Small intestine (tissue), 7 donors: ENCODE data around the gene CYP2U1. TPM values are rescaled to one million over a fixed set of nuclear protein-coding genes. Genes with fewer than 3 reads are reported as not detected.
"Not testable (repeated sequence)": the region's sequence is repeated elsewhere in the genome, so short reads cannot be mapped to it uniquely, and the experiment has no call there.

Experiments
- DNase-seq, 2 donors: peaks; one replicate each; pipeline versions ENCODE4 v3.0.0 to v3.0.0-alpha.2; 2013
- FAIRE-seq: peaks from 2 replicates; lab custom pipeline; 2012; peaks lifted over from hg19 to GRCh38; lab: Jason Lieb, UNC
- H3K27ac ChIP-seq, 3 donors: one replicate each; pipeline ENCODE4 v1.5.1; 2013; ENCODE audit warnings: low read length in 2 of 3, mild to moderate bottlenecking in 2 of 3, control low read depth in 1 of 3, inconsistent platforms in 1 of 3, low read depth in 1 of 3, moderate library complexity in 1 of 3
- H3K27me3 ChIP-seq, 3 donors: one replicate each; pipeline ENCODE4 v1.6.1; 2013; ENCODE audit warnings: low read length in 3 of 3, inconsistent platforms in 1 of 3; ENCODE audit not compliant: control insufficient read depth in 3 of 3, insufficient read depth in 3 of 3
- H3K36me3 ChIP-seq, 3 donors: one replicate each; pipeline ENCODE4 v1.6.1; 2013; ENCODE audit warnings: low read length in 3 of 3, inconsistent platforms in 1 of 3, low read depth in 1 of 3, mild to moderate bottlenecking in 1 of 3, moderate library complexity in 1 of 3; ENCODE audit not compliant: control insufficient read depth in 3 of 3, insufficient read depth in 2 of 3
- H3K4me1 ChIP-seq, 3 donors: one replicate each; pipeline ENCODE4 v1.6.1; 2013; ENCODE audit warnings: low read length in 2 of 3, inconsistent platforms in 1 of 3, low read depth in 1 of 3, mild to moderate bottlenecking in 1 of 3, moderate library complexity in 1 of 3; ENCODE audit not compliant: control insufficient read depth in 3 of 3, insufficient read depth in 2 of 3
- H3K4me3 ChIP-seq, 3 donors: one replicate each; pipeline ENCODE4 v1.5.1; 2013; ENCODE audit warnings: low read length in 3 of 3, control low read depth in 1 of 3, inconsistent platforms in 1 of 3, low read depth in 1 of 3, mild to moderate bottlenecking in 1 of 3, moderate library complexity in 1 of 3
- H3K9me3 ChIP-seq, 2 donors: one replicate each; pipeline ENCODE4 v1.6.1; 2013; ENCODE audit warnings: low read depth in 1 of 2, low read length in 1 of 2; ENCODE audit not compliant: control insufficient read depth in 2 of 2, insufficient read depth in 1 of 2
- WGBS, 3 donors: extraction: QIAGEN DNeasy Blood & Tissue Kit; methylation state at CpG; one replicate each; pipeline ENCODE4 v1.1.7; 2013; 5-methylcytosine and 5-hydroxymethylcytosine counted together
- polyA plus RNA-seq, 4 donors: library from polyadenylated mRNA; stranded (reverse) in 3 of 4; unstranded in 1 of 4; fragments of 200-250 nt in 3 of 4; fragments of 120-200 nt in 1 of 4; gene quantifications; one replicate each; pipeline versions ENCODE4 v1.2.1 to v1.2.3, GENCODE V29; 2013
- donor health status: healthy with polysubstance abuse.
- donor health status: control.
- donor health status: control.
- donor health status: Bipolar disorder and iron deficiency.
- donor health status: healthy.

CYP2U1 gene
- polyA plus RNA-seq, 4 donors: 0.45 to 16.1 (median 1.8) TPM

DNA sequence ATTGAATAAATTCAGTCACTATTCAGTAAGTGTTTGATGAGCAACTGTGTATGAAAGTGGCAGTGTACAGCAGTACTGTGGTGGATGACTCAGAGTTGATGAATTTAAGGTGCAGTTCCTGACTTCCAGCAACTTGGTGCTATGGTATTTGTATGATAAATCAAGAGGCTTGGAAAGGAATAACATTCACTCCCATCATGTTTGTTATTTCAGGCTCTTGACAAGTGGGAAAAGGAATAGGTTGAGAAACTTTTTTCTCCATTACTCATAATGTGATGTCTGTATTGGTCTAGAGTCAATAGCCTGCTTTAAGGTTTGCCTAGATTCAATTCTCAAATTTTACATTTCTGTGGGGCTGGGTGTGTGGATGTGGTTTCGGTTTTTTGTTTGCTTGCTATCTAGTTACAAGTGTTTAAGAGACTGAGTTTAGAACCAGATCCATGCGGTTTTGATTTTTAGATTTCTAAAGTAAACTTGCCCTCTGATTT is 35.1 kb upstream of the CYP2U1 start:
- 59 to 81% (median 63%) methylated on average over 2 of the region's 2 CpGs for WGBS, 3 donors
- FAIRE-seq: no peak

GRCh38 chr4:107896646-107897045 is 34.7 kb upstream of the CYP2U1 start:
- no peak overlapping the region for H3K27ac ChIP-seq
- FAIRE-seq (no peak), DNase-seq (no peak)
- no peaks in the 10 kb centered on the region for H3K4me1 ChIP-seq
- no peak overlapping the region for H3K4me3 ChIP-seq
- no peaks in the 10 kb centered on the region for H3K9me3 ChIP-seq
- H3K36me3 ChIP-seq: peaks cover 0 to 2% (median 0%) of the 10 kb centered on the region in 3 donors
- 48 to 77% (median 64%) methylated on average over 1 of the region's 1 CpG for WGBS, 3 donors
- no peaks in the 10 kb centered on the region for H3K27me3 ChIP-seq

More for the DNA sequence above, 35.1 kb upstream of the CYP2U1 start:
- H3K4me3 ChIP-seq: no peak overlapping the region
- DNase-seq: peak in 1 of 2 donors; percentile 24
- H3K27me3 ChIP-seq: no peaks in the 10 kb centered on the region
- H3K27ac ChIP-seq: no peak overlapping the region
- no peaks in the 10 kb centered on the region for H3K4me1 ChIP-seq
- no peaks in the 10 kb centered on the region for H3K9me3 ChIP-seq
- peaks cover 0 to 2% (median 0%) of the 10 kb centered on the region in 3 donors for H3K36me3 ChIP-seq

DNA sequence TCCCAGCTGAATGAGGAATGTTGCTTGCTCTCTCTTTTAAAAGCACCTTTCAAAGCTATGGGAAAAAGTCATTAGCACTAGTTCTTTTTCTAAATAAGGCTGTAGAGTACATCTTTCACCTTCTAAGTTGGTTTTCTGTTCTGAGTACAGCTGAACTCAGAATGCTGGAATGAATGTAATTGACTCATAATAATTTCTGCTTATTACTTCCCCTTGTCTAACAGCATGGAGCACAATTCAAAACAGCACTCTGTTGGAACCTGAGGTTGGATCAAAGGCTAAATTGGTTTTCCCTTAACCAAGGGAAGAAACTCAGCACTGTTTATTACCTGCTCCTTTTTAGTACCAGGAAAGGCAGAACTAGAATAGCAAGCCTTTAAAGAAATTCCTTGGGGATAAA is 33.5 kb upstream of the CYP2U1 start:
- Histone ChIP-seq H3K36me3 (peaks cover 0 to 2% (median 2%) of the 10 kb centered on the region in 3 donors), H3K4me1 (no peaks in the 10 kb centered on the region), H3K9me3 (no peaks in the 10 kb centered on the region), H3K27ac (no peak overlapping the region), H3K4me3 (no peak overlapping the region), H3K27me3 (no peaks in the 10 kb centered on the region)
- DNase-seq (no peak), FAIRE-seq (no peak)

DNA sequence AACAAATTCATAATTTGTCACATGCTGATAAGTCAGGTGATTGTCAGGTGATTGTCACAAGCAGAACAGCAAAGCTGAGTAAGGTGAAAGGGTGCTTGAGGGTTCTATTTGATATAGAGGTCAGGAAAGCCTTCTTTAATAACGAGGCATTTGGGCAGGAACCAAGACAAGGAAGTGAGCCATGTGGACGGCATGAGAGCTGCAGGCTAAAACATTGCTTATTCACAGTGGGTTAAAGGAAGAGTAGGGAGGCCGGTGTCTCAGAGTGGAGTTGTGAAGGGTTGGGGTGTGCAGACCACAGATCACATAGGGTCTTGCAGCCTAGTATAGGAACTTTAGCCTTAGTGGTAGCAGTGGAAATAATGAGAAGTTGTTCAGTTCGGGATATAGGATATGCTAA is 31.3 kb upstream of the CYP2U1 start:
- no peak overlapping the region for H3K4me3 ChIP-seq
- no peak overlapping the region for H3K27ac ChIP-seq
- no peaks in the 10 kb centered on the region for H3K27me3 ChIP-seq
- H3K9me3 ChIP-seq: no peaks in the 10 kb centered on the region
- no peak for DNase-seq
- H3K4me1 ChIP-seq: no peaks in the 10 kb centered on the region
- H3K36me3 ChIP-seq: peaks cover 0 to 5% (median 2%) of the 10 kb centered on the region in 3 donors
- no peak for FAIRE-seq
- WGBS, 3 donors: 79 to 89% (median 86%) methylated on average over 4 of the region's 4 CpGs

GRCh38 chr4:107900508-107900907 is 30.8 kb upstream of the CYP2U1 start:
- no peak for FAIRE-seq
- Histone ChIP-seq H3K36me3 (peaks cover 0 to 5% (median 2%) of the 10 kb centered on the region in 3 donors), H3K4me1 (no peaks in the 10 kb centered on the region), H3K4me3 (no peak overlapping the region), H3K27me3 (no peaks in the 10 kb centered on the region), H3K27ac (no peak overlapping the region), H3K9me3 (no peaks in the 10 kb centered on the region)
- no peak for DNase-seq
- WGBS, 3 donors: 86 to 92% (median 86%) methylated on average over 3 of the region's 3 CpGs

DNA sequence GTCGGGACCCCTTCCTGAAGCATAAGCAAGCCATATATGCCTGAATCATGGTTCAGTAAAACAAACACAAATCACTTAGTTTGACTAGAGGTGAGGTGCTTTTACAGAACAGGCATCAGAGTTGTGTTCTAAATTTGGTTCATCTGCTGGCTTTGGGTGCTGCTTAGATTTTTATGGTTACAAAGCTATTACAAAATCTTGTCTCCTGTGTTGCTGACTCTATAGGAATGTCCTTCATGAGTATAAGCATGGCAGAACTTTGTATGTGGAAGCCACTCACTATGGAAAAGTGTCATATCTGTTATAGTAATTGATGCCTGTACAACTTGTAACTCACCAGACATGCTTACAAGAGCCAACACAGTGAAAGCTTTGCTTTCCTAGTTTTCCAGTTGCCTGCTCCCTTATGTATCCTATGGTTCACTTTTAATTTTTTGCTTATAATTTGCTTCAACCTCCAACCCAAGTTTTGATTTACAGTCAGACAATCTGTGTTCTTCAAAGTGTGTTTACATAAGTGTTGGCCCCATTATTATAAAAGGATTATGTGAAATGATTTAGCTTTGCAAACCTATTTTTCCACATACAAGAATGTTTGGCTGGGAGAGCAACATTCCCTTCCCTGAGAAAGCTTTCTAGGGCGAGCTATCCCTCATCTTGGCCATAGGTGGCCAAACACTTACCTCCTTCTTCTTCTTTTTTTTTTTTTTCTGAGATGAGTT is 30.0 kb upstream of the CYP2U1 start:
- H3K4me3 ChIP-seq: no peak overlapping the region
- WGBS, 3 donors: 78 to 91% (median 88%) methylated on average over 2 of the region's 2 CpGs
- no peak for FAIRE-seq
- H3K27ac ChIP-seq: no peak overlapping the region
- H3K9me3 ChIP-seq: no peaks in the 10 kb centered on the region
- no peaks in the 10 kb centered on the region for H3K4me1 ChIP-seq
- peaks cover 0 to 5% (median 2%) of the 10 kb centered on the region in 3 donors for H3K36me3 ChIP-seq
- no peak for DNase-seq
- H3K27me3 ChIP-seq: no peaks in the 10 kb centered on the region

DNA sequence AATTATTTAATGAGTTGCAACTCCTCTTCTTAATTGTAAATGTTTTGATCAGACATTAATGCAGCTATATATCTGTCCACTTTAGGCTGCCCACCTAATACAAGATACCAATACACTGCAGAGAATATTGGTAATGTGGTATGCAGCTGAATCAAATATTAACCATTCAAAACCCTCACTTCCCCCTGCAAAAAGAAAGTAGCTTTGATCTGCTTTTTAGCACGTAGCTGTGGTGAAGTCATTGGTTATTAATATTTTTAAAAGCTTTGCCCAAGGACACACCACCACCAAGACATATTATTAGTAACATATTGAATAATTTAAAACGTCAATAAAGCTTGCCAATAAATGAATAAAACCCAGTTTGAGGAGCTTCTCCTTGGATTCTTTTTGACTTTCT is 28.6 kb upstream of the CYP2U1 start:
- no peaks in the 10 kb centered on the region for H3K9me3 ChIP-seq
- WGBS, 3 donors: 70 to 77% (median 76%) methylated on average over 2 of the region's 2 CpGs
- H3K27me3 ChIP-seq: no peaks in the 10 kb centered on the region
- H3K4me1 ChIP-seq: no peaks in the 10 kb centered on the region
- no peak overlapping the region for H3K4me3 ChIP-seq
- no peak overlapping the region for H3K27ac ChIP-seq
- DNase-seq: no peak
- H3K36me3 ChIP-seq: peaks cover 0 to 9% (median 2%) of the 10 kb centered on the region in 3 donors
- no peak for FAIRE-seq

DNA sequence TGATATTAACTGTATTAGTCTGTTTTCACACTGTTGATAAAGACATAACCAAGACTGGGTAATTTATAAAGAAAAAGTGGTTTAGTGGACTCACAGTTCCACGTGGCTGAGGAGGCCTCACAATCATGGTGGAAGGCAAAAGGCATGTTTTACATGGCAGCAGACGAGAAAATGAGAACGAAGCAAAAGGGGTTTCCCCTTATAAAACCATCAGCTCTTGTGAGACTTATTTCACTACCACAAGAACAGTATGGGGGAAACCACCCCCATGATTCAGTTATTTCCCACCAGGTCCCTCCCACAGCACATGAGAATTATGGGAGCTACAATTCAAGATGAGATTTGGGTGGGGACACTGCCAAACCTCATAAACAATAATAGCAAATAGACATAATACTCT is 26.3 kb upstream of the CYP2U1 start:
- not testable (repeated sequence) for DNase-seq, H3K4me3 ChIP-seq, H3K4me1 ChIP-seq, H3K9me3 ChIP-seq, H3K27me3 ChIP-seq, H3K27ac ChIP-seq, FAIRE-seq
- H3K36me3 ChIP-seq: peaks cover 0 to 11% (median 6%) of the 10 kb centered on the region in 3 donors
- 79 to 94% (median 82%) methylated on average over 3 of the region's 3 CpGs for WGBS, 3 donors
